CD4-positive, alpha-beta T cell treated with Interleukin-6 at 100 ng/mL for 8 hours (primary cell): ENCODE measurements around the gene VPS41.
A peak's percentile ranks its signal among the peaks of the same experiment; 100 is the strongest.

Experiments
- DNase-seq: peaks from one replicate; pipeline ENCODE4 v3.0.0-alpha.2; 2020; ENCODE audit warnings: mixed read lengths, low spot score

The VPS41 gene

GRCh38 chr7:38801786-38802185, 107.2 kb downstream of the VPS41 start:
- no peak for DNase-seq

GRCh38 chr7:38798552-38799267, 110.3 kb downstream of the VPS41 start:
- no peak for DNase-seq

GRCh38 chr7:38796626-38797501, 112.1 kb downstream of the VPS41 start:
- peak; percentile 37 for DNase-seq

GRCh38 chr7:38795593-38795992, 113.4 kb downstream of the VPS41 start:
- DNase-seq, result no peak

- no peak for DNase-seq
Measured at GRCh38 chr7:38781991-38782390, 127.0 kb downstream of the VPS41 start.

GRCh38 chr7:38777609-38778008, 131.4 kb downstream of the VPS41 start:
- DNase-seq, result no peak

GRCh38 chr7:38775506-38776175, 133.3 kb downstream of the VPS41 start:
- DNase-seq, result no peak

GRCh38 chr7:38773430-38773829, 135.6 kb downstream of the VPS41 start:
- DNase-seq, result no peak

- no peak for DNase-seq
Measured at GRCh38 chr7:38760226-38760625, 148.8 kb downstream of the VPS41 start.

- no peak for DNase-seq
Measured at GRCh38 chr7:38759028-38759427, 150.0 kb downstream of the VPS41 start.

GRCh38 chr7:38757931-38758330, 151.1 kb downstream of the VPS41 start:
- no peak for DNase-seq

GRCh38 chr7:38756521-38756920, 152.5 kb downstream of the VPS41 start:
- no peak for DNase-seq

GRCh38 chr7:38753347-38753746, 155.6 kb downstream of the VPS41 start:
- DNase-seq, result no peak

GRCh38 chr7:38751416-38751815, 157.6 kb downstream of the VPS41 start:
- DNase-seq, result no peak

- no peak for DNase-seq
Measured at GRCh38 chr7:38748056-38748610, 160.9 kb downstream of the VPS41 start.

GRCh38 chr7:38746438-38746837, 162.6 kb downstream of the VPS41 start:
- DNase-seq, result no peak

GRCh38 chr7:38744746-38745145, 164.2 kb downstream of the VPS41 start:
- no peak for DNase-seq

- no peak for DNase-seq
Measured at GRCh38 chr7:38743899-38744298, 165.1 kb downstream of the VPS41 start.

- no peak for DNase-seq
Measured at GRCh38 chr7:38740041-38740440, 168.9 kb downstream of the VPS41 start.

- DNase-seq, result no peak
Measured at GRCh38 chr7:38736138-38736537, 172.9 kb downstream of the VPS41 start.

- no peak for DNase-seq
Measured at GRCh38 chr7:38731215-38731614, 177.8 kb downstream of the VPS41 start.

- no peak for DNase-seq
Measured at GRCh38 chr7:38728145-38728544, 180.8 kb downstream of the VPS41 start.
